GM21723 (cell line): ENCODE measurements around the gene HOXD10.

Experiments used
- ATAC-seq: cut with Tn5 transposase; IDR thresholded peaks from one replicate; pipeline ENCODE4 v1.9.1; 2021; ENCODE audit warnings: mild to moderate bottlenecking, moderate library complexity; ENCODE audit not compliant: unreplicated experiment

HOXD10 gene

GRCh38 chr2:176094349-176094748 lies 22.2 kb upstream of the HOXD10 start:
- no peak for ATAC-seq

- ATAC-seq = no peak
Observed at GRCh38 chr2:176095421-176095820, 21.2 kb upstream of the HOXD10 start.

- no peak for ATAC-seq
Observed at GRCh38 chr2:176096243-176096985, 20.2 kb upstream of the HOXD10 start.

- ATAC-seq = peak; percentile 89
Observed at GRCh38 chr2:176096986-176097819, 19.4 kb upstream of the HOXD10 start.

- no peak for ATAC-seq
Observed at GRCh38 chr2:176097820-176098365, 18.7 kb upstream of the HOXD10 start.

- ATAC-seq = no peak
Observed at GRCh38 chr2:176098366-176099158, 18.0 kb upstream of the HOXD10 start.

GRCh38 chr2:176099159-176099727 lies 17.3 kb upstream of the HOXD10 start:
- no peak for ATAC-seq

GRCh38 chr2:176099728-176100546 lies 16.6 kb upstream of the HOXD10 start, which contains the start of gene HOXD12:
Gene HOXD12, plus strand, starts transcription at chr2:176099795. Its CDS starts 7 bp downstream, at chr2:176099802.
- no peak for ATAC-seq

- ATAC-seq = no peak
Observed at GRCh38 chr2:176100547-176101140, 15.9 kb upstream of the HOXD10 start.

- no peak for ATAC-seq
Observed at GRCh38 chr2:176101216-176101830, 15.3 kb upstream of the HOXD10 start.

- ATAC-seq = no peak
Observed at GRCh38 chr2:176101842-176102241, 14.7 kb upstream of the HOXD10 start.

- no peak for ATAC-seq
Observed at GRCh38 chr2:176102309-176102866, 14.2 kb upstream of the HOXD10 start.

GRCh38 chr2:176103194-176103593 lies 13.4 kb upstream of the HOXD10 start:
- ATAC-seq = no peak

- no peak for ATAC-seq
Observed at GRCh38 chr2:176103742-176104315, 12.7 kb upstream of the HOXD10 start.

GRCh38 chr2:176104316-176105077 lies 12.1 kb upstream of the HOXD10 start:
- no peak for ATAC-seq

- ATAC-seq = no peak
Observed at GRCh38 chr2:176105078-176105729, 11.4 kb upstream of the HOXD10 start.
